ENCODE measurements around the gene STK35.

STK35 gene

GRCh38 chr20:2136275-2136674, 34.6 kb downstream of the STK35 start:
- DNase-seq: no peak

- DNase-seq: no peak
Measured at GRCh38 chr20:2137552-2138201, 36.0 kb downstream of the STK35 start.

GRCh38 chr20:2138396-2138795, 36.8 kb downstream of the STK35 start:
- no peak for DNase-seq

- no peak for DNase-seq
Measured at GRCh38 chr20:2139250-2139649, 37.6 kb downstream of the STK35 start.

- no peak for DNase-seq
Measured at GRCh38 chr20:2139736-2140135, 38.1 kb downstream of the STK35 start.

GRCh38 chr20:2140561-2140960, 38.9 kb downstream of the STK35 start:
- DNase-seq: no peak

GRCh38 chr20:2141600-2142575, 40.3 kb downstream of the STK35 start:
- DNase-seq: no peak

- DNase-seq: no peak
Measured at GRCh38 chr20:2142649-2143048, 41.0 kb downstream of the STK35 start.

GRCh38 chr20:2143594-2143993, 42.0 kb downstream of the STK35 start:
- DNase-seq: no peak

GRCh38 chr20:2144850-2145249, 43.2 kb downstream of the STK35 start:
- DNase-seq: no peak

- DNase-seq: no peak
Measured at GRCh38 chr20:2145376-2145775, 43.7 kb downstream of the STK35 start.

GRCh38 chr20:2146080-2146867, 44.6 kb downstream of the STK35 start:
- DNase-seq: no peak

- no peak for DNase-seq
Measured at GRCh38 chr20:2149507-2149906, 47.9 kb downstream of the STK35 start.

- DNase-seq: no peak
Measured at GRCh38 chr20:2150660-2151059, 49.0 kb downstream of the STK35 start.

GRCh38 chr20:2151858-2152281, 50.2 kb downstream of the STK35 start:
- DNase-seq: no peak

GRCh38 chr20:2152317-2152716, 50.7 kb downstream of the STK35 start:
- DNase-seq: no peak

GRCh38 chr20:2153326-2153725, 51.7 kb downstream of the STK35 start:
- no peak for DNase-seq

- no peak for DNase-seq
Measured at GRCh38 chr20:2156224-2156623, 54.6 kb downstream of the STK35 start.

- DNase-seq: no peak
Measured at GRCh38 chr20:2156666-2157624, 55.3 kb downstream of the STK35 start.

GRCh38 chr20:2162125-2162822, 60.6 kb downstream of the STK35 start:
- DNase-seq: no peak

- no peak for DNase-seq
Measured at GRCh38 chr20:2162823-2163166, 61.2 kb downstream of the STK35 start.

GRCh38 chr20:2163312-2163711, 61.7 kb downstream of the STK35 start:
- no peak for DNase-seq

Data from hematopoietic multipotent progenitor cell treated with erythropoietin and hydrocortisone succinate and interleukin-3 and kit ligand, for 4 days (in vitro differentiated cells).